Measurements from ENCODE around the gene PARD3. TPM values are rescaled to one million over a fixed set of nuclear protein-coding genes. Genes with fewer than 3 reads are reported as not detected.

The PARD3 gene
- total RNA-seq, 2 donors from 2014 or later = 59.6 to 74.6 TPM

DNA sequence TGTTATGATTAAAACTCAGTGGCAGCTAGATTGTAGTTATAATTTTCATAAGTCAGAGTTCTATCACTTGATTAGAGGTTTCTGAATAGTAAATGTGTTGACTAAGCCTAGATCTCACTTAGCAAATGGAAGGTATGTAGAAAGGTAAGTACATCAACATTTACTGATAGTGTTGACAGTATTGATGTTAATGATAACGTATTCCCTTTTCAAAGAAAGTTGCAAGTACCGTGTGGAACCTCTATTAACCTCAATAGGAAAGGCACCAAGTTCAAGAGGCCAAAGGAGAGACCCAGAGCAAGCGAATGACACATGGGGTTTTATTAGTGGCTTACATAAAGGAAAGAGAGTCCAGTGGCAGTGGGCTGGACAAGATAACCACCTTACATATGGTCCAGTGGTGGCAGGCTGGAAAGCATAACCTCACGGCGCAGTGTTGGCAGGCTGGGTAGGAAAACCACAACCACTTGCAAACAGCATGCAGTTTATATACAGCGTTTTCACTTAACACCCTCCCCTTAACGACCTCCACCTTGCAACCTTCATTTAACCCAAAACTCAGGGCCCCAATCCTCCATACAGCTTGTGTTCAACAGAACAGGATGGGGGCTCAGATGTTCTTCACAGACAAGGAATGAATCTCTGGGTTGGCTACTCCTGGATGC lies 611.0 kb downstream of the PARD3 start:
- Histone ChIP-seq H3K4me3 (ENCODE audit: low read length) (no peak overlapping the region), H3K27me3 (ENCODE audit: control insufficient read depth, insufficient read depth, low read length, poor library complexity, severe bottlenecking) (peaks cover 11% of the 10 kb centered on the region), H3K9me3 (ENCODE audit: control insufficient read depth, low read length) (peaks cover 7% of the 10 kb centered on the region), H3K36me3 (ENCODE audit: control insufficient read depth, insufficient read depth, low read length) (peaks cover 10% of the 10 kb centered on the region), H3K27ac (ENCODE audit: low read depth, low read length) (no peak overlapping the region), H3K4me1 (ENCODE audit: control insufficient read depth, insufficient read depth, low read length) (peaks cover 23% of the 10 kb centered on the region), H3K9ac (ENCODE audit: extremely low read depth, low read length, poor library complexity, severe bottlenecking) (no peak overlapping the region)
- no peak for DNase-seq
- Mint-ChIP-seq H3K4me3 (no peak overlapping the region), H3K9me3 (peaks cover 3% of the 10 kb centered on the region), H3K27ac (no peak overlapping the region), H3K36me3 (ENCODE audit: low read depth) (peaks cover 3% of the 10 kb centered on the region), H3K4me1 (peaks cover 55% of the 10 kb centered on the region), H3K27me3 (ENCODE audit: insufficient read depth) (peaks cover 5% of the 10 kb centered on the region)
- TF ChIP-seq CTCF (conservative IDR thresholded peaks at IDR 0.05) = no peak
- 90 to 92% methylated on average over 4 to 7 of the region's 7 CpGs for WGBS, 2 experiments (ENCODE audit: insufficient coverage in 1 of 2, insufficient read length in 1 of 2)

- no peak overlapping the region for H3K9ac ChIP-seq (ENCODE audit: extremely low read depth, low read length, poor library complexity, severe bottlenecking)
- TF ChIP-seq CTCF (conservative IDR thresholded peaks at IDR 0.05) = no peak
- H3K4me1 ChIP-seq (ENCODE audit: control insufficient read depth, insufficient read depth, low read length) = peaks cover 5% of the 10 kb centered on the region
- no peak for DNase-seq
- H3K27me3 Mint-ChIP-seq (ENCODE audit: insufficient read depth) = no peaks in the 10 kb centered on the region
- no peak overlapping the region for H3K4me3 ChIP-seq (ENCODE audit: low read length)
- H3K36me3 ChIP-seq (ENCODE audit: control insufficient read depth, insufficient read depth, low read length) = no peaks in the 10 kb centered on the region
- H3K4me3 Mint-ChIP-seq = no peak overlapping the region
- 63 to 79% methylated on average over 3 to 4 of the region's 4 CpGs for WGBS, 2 experiments (ENCODE audit: insufficient coverage in 1 of 2, insufficient read length in 1 of 2)
- H3K27ac Mint-ChIP-seq = no peak overlapping the region
- no peaks in the 10 kb centered on the region for H3K9me3 Mint-ChIP-seq
- H3K27ac ChIP-seq (ENCODE audit: low read depth, low read length) = peak overlapping the region; percentile 83
- H3K36me3 Mint-ChIP-seq (ENCODE audit: low read depth) = no peaks in the 10 kb centered on the region
- no peaks in the 10 kb centered on the region for H3K9me3 ChIP-seq (ENCODE audit: control insufficient read depth, low read length)
- H3K4me1 Mint-ChIP-seq = peaks cover 27% of the 10 kb centered on the region
- H3K27me3 ChIP-seq (ENCODE audit: control insufficient read depth, insufficient read depth, low read length, poor library complexity, severe bottlenecking) = no peaks in the 10 kb centered on the region
These were observed 614.7 kb downstream of the PARD3 start for GRCh38 chr10:34200355-34200901.

DNA sequence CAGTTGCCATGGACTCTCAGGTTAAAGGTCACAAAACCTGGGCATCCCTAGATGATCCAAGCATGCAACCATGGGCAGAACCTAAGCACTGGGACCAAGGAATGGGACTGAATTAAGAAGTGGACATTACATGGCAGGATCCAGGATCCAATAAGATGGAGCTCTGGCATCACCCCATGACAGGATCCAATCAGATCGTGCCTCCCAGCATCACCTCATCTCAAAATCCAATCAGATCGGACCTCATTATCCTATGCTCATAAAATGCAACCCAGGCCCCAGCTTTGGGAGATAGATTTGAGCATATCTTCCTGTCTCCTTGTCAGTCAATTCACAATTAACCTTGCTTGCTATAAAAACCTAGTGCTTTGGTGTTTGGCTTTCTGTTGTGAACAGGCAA lies 616.1 kb downstream of the PARD3 start:
- Histone ChIP-seq H3K27me3 (ENCODE audit: control insufficient read depth, insufficient read depth, low read length, poor library complexity, severe bottlenecking) (no peaks in the 10 kb centered on the region), H3K4me3 (ENCODE audit: low read length) (no peak overlapping the region), H3K27ac (ENCODE audit: low read depth, low read length) (no peak overlapping the region), H3K4me1 (ENCODE audit: control insufficient read depth, insufficient read depth, low read length) (no peaks in the 10 kb centered on the region), H3K9me3 (ENCODE audit: control insufficient read depth, low read length) (no peaks in the 10 kb centered on the region), H3K9ac (ENCODE audit: extremely low read depth, low read length, poor library complexity, severe bottlenecking) (no peak overlapping the region), H3K36me3 (ENCODE audit: control insufficient read depth, insufficient read depth, low read length) (no peaks in the 10 kb centered on the region)
- Mint-ChIP-seq H3K9me3 (no peaks in the 10 kb centered on the region), H3K4me3 (no peak overlapping the region), H3K27ac (no peak overlapping the region), H3K4me1 (peaks cover 24% of the 10 kb centered on the region), H3K27me3 (ENCODE audit: insufficient read depth) (no peaks in the 10 kb centered on the region), H3K36me3 (ENCODE audit: low read depth) (no peaks in the 10 kb centered on the region)
- 86 to 94% methylated on average over 1 to 2 of the region's 2 CpGs for WGBS, 2 experiments (ENCODE audit: insufficient coverage in 1 of 2, insufficient read length in 1 of 2)
- no peak for DNase-seq
- TF ChIP-seq CTCF (conservative IDR thresholded peaks at IDR 0.05) = no peak

Data from endodermal cell (in vitro differentiated cells).